Osteoblast (primary cell): ENCODE measurements around the gene SHISA7. TPM values are rescaled to one million over a fixed set of nuclear protein-coding genes. Genes with fewer than 3 reads are reported as not detected.
A peak's percentile ranks its signal among the peaks of the same experiment; 100 is the strongest.

Experiments used
- DNase-seq: peaks from one replicate; pipeline ENCODE4 v3.0.0; 2011; ENCODE audit warnings: low spot score, mixed read lengths; ENCODE audit not compliant: insufficient read length; ENCODE audit errors: missing footprints
- H2AFZ ChIP-seq: 2 replicates; pipeline ENCODE4 v1.6.0; 2011; ENCODE audit warnings: mild to moderate bottlenecking, low read length
- H3K27ac ChIP-seq: 2 replicates; pipeline ENCODE4 v1.5.1; 2011; ENCODE audit warnings: mild to moderate bottlenecking, low read depth, low read length, moderate library complexity
- H3K27me3 ChIP-seq: 2 replicates; pipeline ENCODE4 v1.6.0; 2012; ENCODE audit warnings: mild to moderate bottlenecking, control low read depth, inconsistent platforms, low read length, moderate library complexity; ENCODE audit not compliant: insufficient read depth
- H3K36me3 ChIP-seq: 2 replicates; pipeline ENCODE4 v1.5.1; 2011; ENCODE audit warnings: mild to moderate bottlenecking, low read length, control low read depth, moderate library complexity; ENCODE audit not compliant: insufficient read depth
- H3K4me1 ChIP-seq: 2 replicates; pipeline ENCODE4 v1.5.1; 2011; ENCODE audit warnings: mild to moderate bottlenecking, low read length, control low read depth, moderate library complexity; ENCODE audit not compliant: insufficient read depth
- H3K4me2 ChIP-seq: 2 replicates; pipeline ENCODE4 v1.6.0; 2011; ENCODE audit warnings: mild to moderate bottlenecking, low read length; ENCODE audit not compliant: insufficient read depth
- H3K4me3 ChIP-seq: fragments of 200-600 bp; sonication (generic); 3 replicates; pipeline ENCODE4 v1.5.1; 2012; ENCODE audit warnings: mild to moderate bottlenecking, low read length, inconsistent platforms; ENCODE audit not compliant: insufficient read depth
- H3K79me2 ChIP-seq: 2 replicates; pipeline ENCODE4 v1.6.0; 2012; ENCODE audit warnings: mild to moderate bottlenecking, low read length, control low read depth, inconsistent platforms; ENCODE audit not compliant: insufficient read depth
- H3K9me3 ChIP-seq: 2 replicates; pipeline ENCODE4 v1.5.1; 2011; ENCODE audit warnings: low read depth, low read length, control low read depth
- H4K20me1 ChIP-seq: 2 replicates; pipeline ENCODE4 v1.6.0; 2012; ENCODE audit warnings: mild to moderate bottlenecking, low read length, control low read depth; ENCODE audit not compliant: insufficient read depth
- total RNA-seq: library from RNA; depleted of rRNA; stranded (reverse); fragments of >200 nt; gene quantifications from 2 replicates; pipeline ENCODE4 v1.2.3, GENCODE V29; 2012
- TF ChIP-seq, protein P1 (sequence below): IDR thresholded peaks from 2 replicates; pipeline ENCODE4 v1.5.1; 2011; ENCODE audit warnings: mild to moderate bottlenecking, low read depth, low read length, moderate library complexity; ENCODE audit errors: extremely low read depth

The SHISA7 gene
- total RNA-seq, 1 donor, result not detected

DNA sequence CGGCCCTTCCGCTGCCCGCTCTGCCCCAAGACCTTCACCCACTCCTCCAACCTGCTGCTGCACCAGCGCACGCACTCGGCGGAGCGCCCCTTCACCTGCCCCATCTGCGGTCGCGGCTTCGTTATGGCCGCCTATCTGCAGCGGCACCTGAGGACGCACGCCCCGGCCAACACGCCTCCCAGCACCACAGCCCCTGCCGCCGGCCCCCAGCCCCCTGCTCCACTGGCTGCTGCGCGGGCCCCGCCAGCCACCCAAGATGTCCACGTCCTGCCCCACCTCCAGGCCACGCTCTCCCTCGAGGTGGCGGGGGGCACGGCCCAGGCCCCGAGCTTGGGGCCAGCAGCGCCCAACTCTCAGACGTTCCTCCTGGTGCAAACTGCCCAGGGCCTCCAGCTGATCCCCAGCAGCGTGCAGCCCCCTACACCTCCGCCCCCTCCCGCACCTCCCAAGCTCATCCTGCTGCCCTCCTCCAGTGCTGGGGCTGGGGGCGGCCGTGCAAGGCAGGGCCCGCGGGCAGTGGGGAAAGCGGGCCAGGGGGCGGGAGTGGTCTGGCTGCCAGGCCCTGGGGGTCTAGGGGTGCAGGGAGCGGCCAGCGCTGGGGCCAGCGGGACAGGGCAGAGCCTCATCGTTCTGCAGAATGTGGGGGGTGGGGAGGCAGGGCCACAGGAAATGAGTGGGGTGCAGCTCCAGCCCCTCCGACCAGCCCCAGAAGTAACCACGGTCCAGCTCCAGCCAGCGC is 40.0 kb upstream of the SHISA7 start:
- no peak overlapping the region for H3K4me3 ChIP-seq
- peaks cover 41% of the 10 kb centered on the region for H3K79me2 ChIP-seq
- no peaks in the 10 kb centered on the region for H4K20me1 ChIP-seq
- H3K27ac ChIP-seq, result no peak overlapping the region
- H3K36me3 ChIP-seq, result peaks cover 7% of the 10 kb centered on the region
- H3K9me3 ChIP-seq, result no peaks in the 10 kb centered on the region
- H3K4me1 ChIP-seq, result peaks cover 32% of the 10 kb centered on the region
- no peak overlapping the region for H3K4me2 ChIP-seq
- DNase-seq, result peak; percentile 60
- H3K27me3 ChIP-seq, result no peaks in the 10 kb centered on the region
- TF ChIP-seq, protein P1, sequence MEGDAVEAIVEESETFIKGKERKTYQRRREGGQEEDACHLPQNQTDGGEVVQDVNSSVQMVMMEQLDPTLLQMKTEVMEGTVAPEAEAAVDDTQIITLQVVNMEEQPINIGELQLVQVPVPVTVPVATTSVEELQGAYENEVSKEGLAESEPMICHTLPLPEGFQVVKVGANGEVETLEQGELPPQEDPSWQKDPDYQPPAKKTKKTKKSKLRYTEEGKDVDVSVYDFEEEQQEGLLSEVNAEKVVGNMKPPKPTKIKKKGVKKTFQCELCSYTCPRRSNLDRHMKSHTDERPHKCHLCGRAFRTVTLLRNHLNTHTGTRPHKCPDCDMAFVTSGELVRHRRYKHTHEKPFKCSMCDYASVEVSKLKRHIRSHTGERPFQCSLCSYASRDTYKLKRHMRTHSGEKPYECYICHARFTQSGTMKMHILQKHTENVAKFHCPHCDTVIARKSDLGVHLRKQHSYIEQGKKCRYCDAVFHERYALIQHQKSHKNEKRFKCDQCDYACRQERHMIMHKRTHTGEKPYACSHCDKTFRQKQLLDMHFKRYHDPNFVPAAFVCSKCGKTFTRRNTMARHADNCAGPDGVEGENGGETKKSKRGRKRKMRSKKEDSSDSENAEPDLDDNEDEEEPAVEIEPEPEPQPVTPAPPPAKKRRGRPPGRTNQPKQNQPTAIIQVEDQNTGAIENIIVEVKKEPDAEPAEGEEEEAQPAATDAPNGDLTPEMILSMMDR, result no peak
- H2AFZ ChIP-seq, result no peak overlapping the region

DNA sequence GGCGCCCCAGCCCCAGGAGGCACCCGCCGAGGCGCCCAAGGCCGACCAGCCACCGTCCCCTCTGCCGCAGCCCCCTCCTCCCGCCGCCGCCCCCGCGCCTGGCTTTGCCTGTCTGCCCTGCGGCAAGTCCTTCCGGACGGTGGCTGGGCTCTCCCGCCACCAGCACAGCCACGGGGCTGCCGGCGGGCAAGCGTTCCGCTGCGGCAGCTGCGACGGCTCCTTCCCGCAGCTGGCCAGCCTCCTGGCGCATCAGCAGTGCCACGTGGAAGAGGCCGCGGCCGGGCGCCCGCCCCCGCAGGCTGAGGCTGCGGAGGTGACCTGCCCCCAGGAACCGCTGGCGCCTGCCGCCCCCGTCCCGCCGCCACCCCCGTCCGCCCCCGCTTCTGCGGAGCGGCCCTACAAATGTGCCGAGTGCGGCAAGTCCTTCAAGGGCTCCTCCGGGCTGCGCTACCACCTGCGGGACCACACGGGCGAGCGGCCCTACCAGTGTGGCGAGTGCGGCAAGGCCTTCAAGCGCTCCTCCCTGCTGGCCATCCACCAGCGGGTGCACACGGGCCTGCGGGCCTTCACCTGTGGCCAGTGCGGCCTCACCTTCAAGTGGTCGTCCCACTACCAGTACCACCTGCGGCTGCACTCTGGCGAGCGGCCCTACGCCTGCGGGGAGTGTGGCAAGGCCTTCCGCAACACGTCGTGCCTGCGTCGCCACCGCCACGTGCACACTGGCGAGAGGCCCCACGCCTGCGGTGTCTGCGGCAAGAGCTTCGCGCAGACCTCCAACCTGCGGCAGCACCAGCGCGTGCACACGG is 39.3 kb upstream of the SHISA7 start:
- H3K36me3 ChIP-seq, result peaks cover 7% of the 10 kb centered on the region
- H3K4me2 ChIP-seq, result no peak overlapping the region
- no peaks in the 10 kb centered on the region for H3K9me3 ChIP-seq
- H3K27ac ChIP-seq, result no peak overlapping the region
- no peaks in the 10 kb centered on the region for H4K20me1 ChIP-seq
- no peak overlapping the region for H2AFZ ChIP-seq
- peaks cover 31% of the 10 kb centered on the region for H3K4me1 ChIP-seq
- TF ChIP-seq, protein P1, result no peak
- DNase-seq, result peak; percentile 62
- H3K4me3 ChIP-seq, result no peak overlapping the region
- peaks cover 47% of the 10 kb centered on the region for H3K79me2 ChIP-seq
- no peaks in the 10 kb centered on the region for H3K27me3 ChIP-seq

DNA sequence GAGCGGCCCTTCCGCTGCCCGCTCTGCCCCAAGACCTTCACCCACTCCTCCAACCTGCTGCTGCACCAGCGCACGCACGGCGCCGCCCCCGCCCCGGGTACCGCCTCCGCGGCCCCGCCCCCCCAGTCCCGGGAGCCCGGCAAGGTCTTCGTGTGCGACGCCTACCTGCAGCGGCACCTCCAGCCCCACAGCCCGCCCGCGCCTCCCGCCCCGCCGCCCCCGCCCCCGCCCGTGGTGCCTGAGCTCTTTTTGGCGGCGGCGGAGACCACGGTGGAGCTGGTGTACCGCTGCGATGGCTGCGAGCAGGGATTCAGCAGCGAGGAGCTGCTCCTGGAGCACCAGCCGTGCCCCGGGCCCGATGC is 38.7 kb upstream of the SHISA7 start:
- peaks cover 7% of the 10 kb centered on the region for H3K36me3 ChIP-seq
- H3K27me3 ChIP-seq, result no peaks in the 10 kb centered on the region
- H4K20me1 ChIP-seq, result no peaks in the 10 kb centered on the region
- H2AFZ ChIP-seq, result no peak overlapping the region
- H3K4me3 ChIP-seq, result no peak overlapping the region
- no peak overlapping the region for H3K4me2 ChIP-seq
- peaks cover 47% of the 10 kb centered on the region for H3K79me2 ChIP-seq
- TF ChIP-seq, protein P1, result no peak
- no peaks in the 10 kb centered on the region for H3K9me3 ChIP-seq
- H3K4me1 ChIP-seq, result peaks cover 25% of the 10 kb centered on the region
- no peak for DNase-seq
- no peak overlapping the region for H3K27ac ChIP-seq

DNA sequence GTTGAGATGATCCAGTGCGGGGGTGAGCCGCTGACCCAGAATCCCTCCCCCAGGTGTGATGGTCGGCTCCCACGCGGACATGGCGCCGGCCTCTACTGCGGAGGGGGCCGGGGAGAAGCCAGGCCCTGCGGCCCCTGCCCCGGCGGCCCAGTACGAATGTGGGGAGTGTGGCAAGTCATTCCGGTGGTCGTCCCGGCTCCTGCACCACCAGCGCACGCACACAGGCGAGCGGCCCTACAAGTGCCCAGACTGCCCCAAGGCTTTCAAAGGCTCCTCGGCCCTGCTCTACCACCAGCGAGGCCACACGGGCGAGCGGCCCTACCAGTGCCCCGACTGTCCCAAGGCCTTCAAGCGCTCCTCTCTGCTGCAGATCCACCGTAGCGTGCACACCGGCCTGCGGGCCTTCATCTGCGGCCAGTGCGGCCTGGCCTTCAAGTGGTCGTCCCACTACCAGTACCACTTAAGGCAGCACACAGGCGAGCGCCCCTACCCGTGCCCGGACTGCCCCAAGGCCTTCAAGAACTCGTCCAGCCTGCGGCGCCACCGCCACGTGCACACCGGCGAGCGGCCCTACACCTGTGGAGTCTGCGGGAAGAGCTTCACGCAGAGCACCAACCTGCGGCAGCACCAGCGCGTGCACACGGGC is 38.2 kb upstream of the SHISA7 start:
- H3K27me3 ChIP-seq, result no peaks in the 10 kb centered on the region
- no peak overlapping the region for H3K4me2 ChIP-seq
- H4K20me1 ChIP-seq, result no peaks in the 10 kb centered on the region
- H3K79me2 ChIP-seq, result peaks cover 47% of the 10 kb centered on the region
- no peak for DNase-seq
- H3K9me3 ChIP-seq, result no peaks in the 10 kb centered on the region
- no peak overlapping the region for H2AFZ ChIP-seq
- H3K27ac ChIP-seq, result no peak overlapping the region
- no peak overlapping the region for H3K4me3 ChIP-seq
- peaks cover 20% of the 10 kb centered on the region for H3K4me1 ChIP-seq
- TF ChIP-seq, protein P1, result no peak
- peaks cover 7% of the 10 kb centered on the region for H3K36me3 ChIP-seq
